Posterior cingulate gyrus (tissue), 11 donors: ENCODE data around the gene SIX5.
"Not testable (repeated sequence)": the region's sequence is repeated elsewhere in the genome, so short reads cannot be mapped to it uniquely, and the experiment has no call there.

Experiments used
- DNase-seq, 10 donors: peaks; one replicate each; pipeline versions ENCODE4 v3.0.0 to v3.0.0-alpha.2; 2020 to 2021; ENCODE audit warnings: mixed read lengths in 3 of 10
- intact Hi-C: fragments of 100-400 bp; cut with DNase I; formaldehyde crosslinking; loops from one replicate; pipeline ENCODE4 v1.15.1; 2023

Gene SIX5

DNA sequence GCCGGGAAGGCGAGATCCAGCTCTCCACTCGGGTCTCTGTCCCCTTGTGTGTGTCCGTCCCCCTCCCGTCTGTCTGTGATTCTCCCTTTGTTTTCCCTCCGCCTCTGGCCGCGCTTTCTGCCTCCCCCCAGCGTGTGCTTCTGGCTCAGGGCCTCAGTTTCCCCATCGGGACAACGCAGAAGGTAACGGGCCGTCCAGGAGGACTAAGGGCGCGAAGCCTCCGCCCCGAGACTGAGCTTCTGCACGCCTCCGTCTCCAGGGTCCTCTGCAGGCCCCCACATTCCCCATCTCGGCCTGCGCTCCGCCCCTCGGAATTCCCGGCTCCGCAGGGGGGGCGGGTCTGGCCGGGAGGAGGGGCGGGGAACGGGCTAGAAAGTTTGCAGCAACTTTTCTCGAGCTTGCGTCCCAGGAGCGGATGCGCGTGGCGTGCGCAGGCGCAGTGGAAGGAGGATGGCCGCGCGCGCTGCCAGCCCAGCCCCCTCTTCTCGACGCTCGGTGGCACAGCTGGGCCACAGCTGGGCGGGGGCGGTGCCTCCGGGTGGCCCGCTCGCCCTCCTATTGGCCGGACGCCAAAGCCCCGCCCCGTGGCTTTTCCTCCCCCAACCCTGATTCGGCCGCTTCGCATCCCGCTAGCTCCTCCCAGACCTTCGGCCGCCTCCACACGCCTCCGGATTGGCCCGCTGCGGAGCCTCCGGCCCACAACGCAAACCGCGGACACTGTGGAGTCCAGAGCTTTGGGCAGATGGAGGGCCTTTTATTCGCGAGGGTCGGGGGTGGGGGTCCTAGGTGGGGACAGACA, at the start of gene SIX5:
Gene SIX5 (minus strand): TSS at position 269 of the 799 bp plus-strand sequence. CDS start 408 bp downstream, outside the sequence.
- intact Hi-C loops: loop anchor here (5.0 kb wide), 1 partner anchor 37 kb away; the partner anchor contains the start of genes FBXO46 and MEIOSIN
- peak; percentile 93 to 99 (median 97) for DNase-seq

- intact Hi-C loops: no loop called here
- no peak for DNase-seq
Observed at GRCh38 chr19:45817725-45818301, 48.8 kb upstream of the SIX5 start.

GRCh38 chr19:45817010-45817724, 48.1 kb upstream of the SIX5 start:
- intact Hi-C loops: no loop called here
- peak; percentile 67 to 97 (median 85) for DNase-seq

- DNase-seq: no peak
- intact Hi-C loops: no loop called here
Observed at GRCh38 chr19:45816236-45817009, 47.4 kb upstream of the SIX5 start.

DNA sequence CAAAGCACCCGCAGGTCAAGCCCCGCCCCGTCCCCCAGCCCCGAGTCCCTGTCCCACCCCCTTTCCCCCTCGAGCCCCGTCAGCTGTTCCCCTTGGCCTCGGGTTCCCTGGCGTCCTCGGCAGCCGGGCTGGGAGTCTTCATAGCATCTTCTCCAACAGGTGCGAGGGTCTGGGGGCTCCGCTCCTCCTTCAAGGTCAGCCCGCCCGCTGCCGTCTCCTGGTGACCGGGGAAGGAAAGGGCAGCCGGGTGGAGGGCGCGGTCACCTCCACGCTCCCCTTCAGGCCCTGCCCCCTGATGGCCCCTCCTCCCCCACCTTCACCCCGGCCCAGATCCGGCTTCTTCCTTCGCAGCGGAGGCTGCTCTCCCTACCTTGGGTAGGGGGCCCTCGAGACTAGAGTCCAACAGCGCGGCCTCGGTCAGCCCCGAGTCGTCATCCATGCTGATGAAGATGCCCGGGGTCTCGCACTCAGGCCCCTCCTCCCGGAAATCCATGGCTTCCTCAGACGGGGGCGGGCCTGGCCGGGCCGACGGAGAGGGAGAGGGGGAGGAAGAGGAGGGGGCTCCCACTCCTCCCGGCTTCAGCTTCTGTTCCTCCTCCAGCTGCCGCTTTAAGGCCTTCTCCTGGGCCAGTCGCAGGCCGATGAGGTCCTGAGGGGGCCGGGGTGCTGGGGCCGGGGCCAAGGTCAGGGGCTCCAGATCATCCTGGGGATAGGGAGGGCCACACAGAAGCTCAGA, 46.6 kb upstream of the SIX5 start:
- intact Hi-C loops: no loop called here
- DNase-seq: no peak

DNA sequence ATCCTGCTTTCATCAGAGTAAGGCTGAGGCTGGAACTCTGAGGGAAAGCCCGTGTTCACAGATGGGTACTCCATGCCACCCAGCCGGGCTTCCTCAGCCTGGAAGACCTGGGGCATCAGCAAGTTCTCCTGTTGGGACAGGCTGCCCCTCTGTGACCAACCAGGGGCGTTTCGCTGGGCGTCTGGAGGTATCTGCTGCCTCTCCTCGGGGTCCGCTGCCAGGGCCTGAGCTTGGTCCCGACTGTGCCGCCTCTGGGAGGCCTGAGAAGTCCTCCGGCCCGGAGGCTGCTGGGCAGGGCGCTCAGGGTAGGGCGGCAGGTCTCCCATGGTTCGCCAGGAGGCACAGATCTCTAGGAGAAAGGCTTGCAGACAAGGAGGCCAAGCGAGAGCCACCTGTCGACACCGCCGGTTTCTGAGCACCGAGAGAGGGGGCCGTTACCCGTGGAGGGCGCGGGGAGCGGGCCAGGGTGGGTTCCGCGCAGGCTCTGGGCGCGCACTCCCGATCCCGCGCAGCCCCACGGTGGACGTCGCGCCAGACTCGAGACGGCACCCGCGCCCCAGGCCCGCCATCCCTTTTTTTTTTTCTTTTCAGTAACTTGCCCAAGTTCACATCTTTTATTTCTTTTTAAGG, 45.9 kb upstream of the SIX5 start, which contains the start of gene RSPH6A:
Gene RSPH6A (minus strand): TSS at position 458 of the 630 bp plus-strand sequence. CDS start 132 bp downstream, at position 326.
- intact Hi-C loops: no loop called here
- no peak for DNase-seq

- intact Hi-C loops: no loop called here
- no peak for DNase-seq
Observed at GRCh38 chr19:45814166-45814780, 45.2 kb upstream of the SIX5 start.

DNA sequence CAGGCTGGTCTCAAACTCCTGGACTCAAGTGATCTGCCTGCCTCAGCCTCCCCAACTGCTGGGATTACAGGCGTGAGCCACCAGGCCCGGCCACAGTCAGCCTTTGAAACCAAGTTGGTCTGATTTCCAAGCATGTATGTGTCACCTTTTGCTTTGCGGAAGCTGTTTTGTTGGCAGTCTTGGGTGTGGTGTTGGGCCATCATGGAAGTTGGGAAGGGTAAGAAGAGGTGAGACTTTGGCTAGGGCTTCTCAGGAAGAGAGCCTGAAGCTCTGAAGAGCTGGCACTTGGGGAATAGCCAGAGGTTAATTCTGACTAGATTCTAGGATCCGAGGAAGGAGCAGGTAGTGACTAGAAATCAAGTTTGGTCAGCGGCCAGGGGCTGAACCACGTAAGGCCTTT, 43.2 kb upstream of the SIX5 start:
- DNase-seq: no peak
- intact Hi-C loops: no loop called here

GRCh38 chr19:45809643-45810159, 40.6 kb upstream of the SIX5 start:
- intact Hi-C loops: no loop called here
- no peak for DNase-seq

DNA sequence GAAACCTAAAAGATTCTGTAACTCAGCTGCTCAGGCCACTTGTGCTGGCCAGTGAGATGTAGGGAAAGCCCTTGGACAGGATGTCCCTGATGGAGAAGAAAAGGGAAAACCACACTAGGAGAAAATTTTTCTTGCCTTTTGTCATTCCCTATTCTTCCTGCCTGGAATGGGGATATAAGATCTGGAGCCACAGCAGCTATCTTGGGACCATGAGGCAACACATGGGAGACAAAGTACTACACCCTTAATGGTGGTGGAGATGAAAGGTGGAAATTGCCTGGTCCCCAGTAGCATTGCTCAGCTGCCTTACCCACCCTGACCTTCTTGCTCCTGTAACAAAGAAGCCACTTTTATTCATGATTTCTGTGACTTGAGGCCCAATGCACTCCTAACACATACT, 36.7 kb upstream of the SIX5 start:
- intact Hi-C loops: no loop called here
- no peak for DNase-seq

DNA sequence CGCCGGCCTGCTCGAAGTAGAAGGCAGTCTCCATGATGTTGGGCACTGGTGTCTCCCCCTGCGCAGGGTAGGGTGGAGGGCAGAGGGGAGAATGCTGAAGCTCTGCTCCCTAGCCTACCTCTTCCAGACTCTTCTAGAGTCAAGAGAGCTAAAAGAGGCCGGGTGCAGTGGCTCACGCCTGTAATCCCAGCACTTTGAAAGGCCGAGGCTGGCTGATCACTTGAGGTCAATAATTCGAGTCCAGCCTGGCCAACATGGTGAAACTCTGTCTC, 35.8 kb upstream of the SIX5 start:
- intact Hi-C loops: no loop called here
- DNase-seq: no peak

- no peak for DNase-seq
- intact Hi-C loops: no loop called here
Observed at GRCh38 chr19:45804140-45804958, 35.3 kb upstream of the SIX5 start.

- intact Hi-C loops: no loop called here
- no peak for DNase-seq
Observed at GRCh38 chr19:45801603-45802175, 32.6 kb upstream of the SIX5 start.

DNA sequence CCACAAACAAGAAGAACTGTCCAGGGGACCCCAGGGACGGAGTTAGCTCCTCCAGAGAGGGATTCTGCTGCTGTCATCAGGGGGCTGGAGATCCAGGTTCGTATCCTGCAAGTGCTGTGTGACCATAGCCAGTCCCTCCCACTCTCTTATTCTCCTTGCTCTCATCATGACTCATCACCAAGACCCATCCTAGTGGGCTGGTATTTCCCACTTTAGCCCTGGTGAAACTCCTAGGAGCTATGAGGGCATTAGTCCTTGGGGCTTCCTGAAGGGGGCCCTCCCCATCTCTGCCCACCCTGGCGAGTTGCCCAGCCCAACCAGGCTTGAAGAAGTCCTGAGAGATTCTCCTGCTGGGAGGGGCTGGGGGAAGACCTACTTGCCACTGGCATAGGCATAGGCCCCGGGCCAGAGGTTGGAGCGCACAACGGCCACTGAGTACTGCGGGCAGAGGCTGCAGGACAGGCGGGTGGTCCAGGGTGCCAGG, 31.1 kb upstream of the SIX5 start:
- intact Hi-C loops: no loop called here
- DNase-seq: peak in 1 of 10 donors; percentile 80

- not testable (repeated sequence) for DNase-seq
- intact Hi-C loops: loop anchor here (1.0 kb wide), 1 partner anchor 29 kb away; no protein-coding TSS in a partner anchor
Observed at GRCh38 chr19:45799541-45799940, 30.5 kb upstream of the SIX5 start.

DNA sequence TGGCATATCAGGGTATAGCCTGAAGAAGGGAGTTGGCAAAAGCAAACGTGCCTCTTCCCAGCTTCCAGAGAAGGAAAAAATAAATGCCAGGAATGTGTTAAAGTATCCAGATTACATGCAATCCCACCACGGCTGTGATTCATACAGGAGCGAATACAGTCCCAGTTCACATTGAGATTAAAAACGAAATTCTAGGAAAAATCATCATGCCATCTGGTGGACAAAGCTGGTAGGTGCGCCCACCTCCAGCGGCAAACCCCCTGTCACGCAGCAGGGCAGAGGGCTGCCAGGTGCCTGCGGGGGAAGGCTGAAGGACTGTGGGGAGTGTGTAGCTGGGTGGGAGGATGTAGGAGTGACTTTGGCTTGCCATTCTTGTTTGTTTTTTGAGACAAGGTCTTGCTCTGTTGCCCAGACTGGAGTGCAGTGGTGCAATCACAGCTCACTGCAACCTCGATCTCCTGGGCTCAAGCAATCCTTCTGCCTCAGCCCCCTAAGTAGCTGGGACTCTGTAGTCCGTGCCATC, 30.0 kb upstream of the SIX5 start:
- DNase-seq: peak in 6 of 10 donors; percentile 53 to 87 (median 68)
- intact Hi-C loops: loop anchor here (1.0 kb wide), 1 partner anchor 29 kb away; no protein-coding TSS in a partner anchor

DNA sequence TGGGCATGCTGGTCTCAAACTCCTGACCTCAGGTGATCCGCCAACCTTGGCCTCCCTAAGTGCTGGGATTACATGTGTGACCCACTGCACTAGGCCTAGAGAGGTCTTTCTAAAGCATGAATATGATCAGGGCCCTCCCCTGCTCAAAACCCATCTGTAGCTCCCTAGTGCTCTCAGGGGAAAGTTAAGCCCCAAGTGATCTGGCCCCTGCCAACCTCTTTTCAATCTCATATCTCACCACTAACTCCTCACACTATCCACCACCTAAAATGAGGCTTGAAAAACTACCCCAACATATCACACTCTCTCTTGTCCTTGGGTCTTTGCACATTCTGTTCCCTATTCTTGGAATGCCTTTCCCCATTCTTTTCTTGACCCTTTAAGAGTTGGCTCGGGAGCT, 25.6 kb upstream of the SIX5 start:
- no peak for DNase-seq
- intact Hi-C loops: no loop called here
